ENCODE measurements around the gene AQP9. TPM values are rescaled to one million over a fixed set of nuclear protein-coding genes. Genes with fewer than 3 reads are reported as not detected.

AQP9 gene
- total and polyA plus RNA-seq, 2 of the 8 experiments (the other 6 are each of a cell fraction or from before 2014, with no cell fraction given) = not detected

- Histone ChIP-seq H3K79me1 (ENCODE audit: low read depth, low read length) (no peaks in the 10 kb centered on the region), H3K9ac (replicated peaks in 1 of 4; ENCODE audit: extremely low read depth in 1 of 4, low read depth in 3 of 4, low read length in 3 of 4) (no peak overlapping the region), H3K4ac (replicated peaks; ENCODE audit: insufficient read length, low read depth, low read length) (no peak overlapping the region), H3K56ac (replicated peaks; ENCODE audit: insufficient read length, low read depth, low read length) (no peak overlapping the region), H4K20me1 (replicated peaks in 1 of 2; ENCODE audit: control insufficient read depth in 1 of 2, insufficient read depth in 2 of 2, low read length in 2 of 2) (no peaks in the 10 kb centered on the region), H2AFZ (ENCODE audit: low read length) (no peak overlapping the region), H4K8ac (ENCODE audit: extremely low read depth, insufficient read depth, low read length) (no peak overlapping the region), H3K23me2 (ENCODE audit: low read depth, low read length) (no peaks in the 10 kb centered on the region; the same call in 1 of the 2 replicates), H2BK20ac (ENCODE audit: low read length) (no peak overlapping the region), H3K4me1 (replicated peaks in 1 of 4; ENCODE audit: control insufficient read depth in 3 of 4, insufficient read depth in 4 of 4, low read length in 3 of 4) (no peaks in the 10 kb centered on the region), H2BK15ac (ENCODE audit: low read length) (no peak overlapping the region), H3K27me3 (replicated peaks in 1 of 4; ENCODE audit: control insufficient read depth in 3 of 4, extremely low read depth in 1 of 4, insufficient read depth in 3 of 4, low read length in 3 of 4) (no peaks in the 10 kb centered on the region), H2BK5ac (ENCODE audit: low read depth, low read length) (no peak overlapping the region), H4K5ac (ENCODE audit: insufficient read length, low read depth, low read length) (no peak overlapping the region), H3K27ac (ENCODE audit: low read depth, low read length) (no peak overlapping the region), H4K91ac (replicated peaks; ENCODE audit: insufficient read length, low read length) (no peak overlapping the region), H3K14ac (ENCODE audit: insufficient read length) (no peak overlapping the region), H3K9me3 (ENCODE audit: insufficient read depth in 2 of 2, low read depth in 1 of 2, low read length in 1 of 2) (no peaks in the 10 kb centered on the region), H2BK120ac (replicated peaks; ENCODE audit: low read depth, low read length) (no peak overlapping the region), H3K4me3 (ENCODE audit: extremely low read depth in 1 of 4, insufficient read depth in 2 of 4, low read depth in 3 of 4, low read length in 4 of 4) (no peak overlapping the region), H3K23ac (ENCODE audit: insufficient read length) (no peak overlapping the region), H2AK5ac (ENCODE audit: low read depth, low read length) (no peak overlapping the region), H2BK12ac (ENCODE audit: low read depth, low read length) (no peak overlapping the region), H3K79me2 (ENCODE audit: control insufficient read depth in 1 of 2, insufficient read depth in 2 of 2, low read length in 2 of 2) (no peaks in the 10 kb centered on the region), H3K4me2 (ENCODE audit: insufficient read depth in 1 of 2, low read depth in 2 of 2, low read length in 2 of 2) (no peak overlapping the region), H3K36me3 (ENCODE audit: control insufficient read depth in 2 of 4, insufficient read depth in 4 of 4, low read length in 3 of 4) (no peaks in the 10 kb centered on the region), H3K18ac (ENCODE audit: extremely low read depth, low read length) (no peak overlapping the region)
- DNase-seq (ENCODE audit: low read depth in 1 of 2, low spot score in 2 of 2) = no peak
- WGBS, 2 experiments (ENCODE audit: extremely low coverage in 1 of 2, insufficient coverage in 1 of 2, insufficient read length in 1 of 2, insufficient replicate concordance in 2 of 2, low coverage in 1 of 2, low lambda C conversion rate in 2 of 2, missing lambda C conversion rate in 1 of 2) = 89% methylated on average over 4 of the region's 4 CpGs; no CpG with 5 or more reads in 1 of the 2 experiments
- no peak for FAIRE-seq
- no peak for TF ChIP-seq SP1 (IDR thresholded peaks at IDR 0.05; ENCODE audit: low read depth, low read length)
- CTCF ChIA-PET (ENCODE audit: partially characterized antibody) = no interaction called here
- POLR2A ChIA-PET (ENCODE audit: partially characterized antibody) = no interaction called here
These were observed 8.0 kb downstream of the AQP9 start for GRCh38 chr15:58146211-58146610.
